DND-41 (cell line): ENCODE data around the gene RNF32.

Source experiments
- CTCF ChIP-seq: IDR thresholded peaks from 2 replicates; pipeline ENCODE4 v1.5.1; 2012; ENCODE audit warnings: borderline replicate concordance, low read length, moderate library complexity, mild to moderate bottlenecking; ENCODE audit not compliant: poor library complexity, severe bottlenecking; ENCODE audit errors: extremely low read depth
- EZH2 ChIP-seq: IDR thresholded peaks from 3 replicates; pipeline ENCODE4 v1.6.1; 2012; ENCODE audit warnings: borderline replicate concordance, low read depth, mild to moderate bottlenecking, moderate library complexity, low read length, inconsistent platforms; ENCODE audit not compliant: severe bottlenecking

DNA sequence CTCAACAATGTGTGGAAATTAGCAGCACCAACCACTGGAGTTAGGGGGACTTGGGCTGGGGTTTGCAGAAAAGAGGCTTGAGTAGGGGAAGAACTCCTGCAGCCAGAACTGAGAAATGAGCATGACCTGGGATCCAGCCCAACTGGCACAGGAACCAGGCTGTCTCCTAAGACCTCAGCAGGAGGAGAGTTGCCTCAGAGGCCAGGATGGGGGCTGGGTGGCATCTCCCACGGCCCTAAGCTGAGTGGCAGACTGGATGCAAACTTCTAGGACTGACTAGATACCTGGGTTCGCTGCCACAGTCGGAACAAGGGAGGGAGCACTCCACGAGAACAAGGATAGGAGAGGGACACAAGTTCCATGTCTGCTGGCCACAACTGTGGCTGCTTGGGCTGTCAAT lies 62.6 kb downstream of the RNF32 start:
- TF ChIP-seq CTCF (no peak), EZH2 (no peak)
